T-helper 2 cell (primary cell): ENCODE results near the gene BCL10.

Experiments
- DNase-seq, 5 experiments: peaks; one replicate each; pipeline versions ENCODE4 v3.0.0 to v3.0.0-alpha.2; 2012 to 2022

Gene BCL10

GRCh38 chr1:85297855-85298629 is 21.6 kb upstream of the BCL10 start:
- peak in 3 of 5 experiments; percentile 60 to 94 (median 83) for DNase-seq

DNA sequence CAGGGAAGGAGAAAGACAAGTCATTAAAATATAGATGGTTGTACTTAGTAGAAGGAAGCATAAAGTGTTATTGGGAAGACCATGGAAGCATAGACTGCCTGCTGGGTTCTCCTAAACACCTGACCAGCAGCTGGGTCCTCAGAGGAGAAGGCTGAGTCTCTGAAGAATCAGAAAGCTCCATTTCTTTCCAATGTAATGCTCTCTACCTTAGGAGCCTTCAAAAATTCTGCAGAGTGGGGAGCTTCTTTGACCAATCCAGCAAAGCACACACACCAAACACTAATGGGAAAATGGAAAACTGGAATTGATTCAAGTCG is 21.1 kb upstream of the BCL10 start:
- no peak for DNase-seq

GRCh38 chr1:85296980-85297379 is 20.5 kb upstream of the BCL10 start:
- no peak for DNase-seq

GRCh38 chr1:85295654-85296053 is 19.2 kb upstream of the BCL10 start:
- no peak for DNase-seq

DNA sequence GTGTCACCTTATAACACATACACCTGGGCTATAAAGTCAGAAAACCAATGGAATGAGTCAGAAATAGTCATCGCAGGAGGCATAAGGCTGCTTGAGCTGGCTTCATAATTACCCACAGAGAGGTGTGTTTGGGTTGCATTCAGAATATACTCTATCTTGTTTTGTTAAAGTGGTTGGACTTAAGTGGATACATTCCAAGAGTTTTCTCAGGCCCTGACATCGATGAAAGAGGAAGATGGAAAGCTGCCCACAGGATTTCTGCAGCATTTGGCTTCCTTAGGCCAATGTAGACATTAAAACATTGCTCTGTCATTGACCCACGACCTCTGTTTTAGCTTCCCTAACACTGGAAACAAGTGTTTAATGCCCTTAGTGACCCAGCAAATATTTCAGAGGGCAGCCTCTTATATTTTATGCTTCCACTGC is 18.6 kb upstream of the BCL10 start:
- no peak for DNase-seq

GRCh38 chr1:85290826-85291225 is 14.4 kb upstream of the BCL10 start:
- no peak for DNase-seq

- no peak for DNase-seq
Measured at GRCh38 chr1:85289848-85290335, 13.5 kb upstream of the BCL10 start.

GRCh38 chr1:85289207-85289847 is 12.9 kb upstream of the BCL10 start:
- no peak for DNase-seq

DNA sequence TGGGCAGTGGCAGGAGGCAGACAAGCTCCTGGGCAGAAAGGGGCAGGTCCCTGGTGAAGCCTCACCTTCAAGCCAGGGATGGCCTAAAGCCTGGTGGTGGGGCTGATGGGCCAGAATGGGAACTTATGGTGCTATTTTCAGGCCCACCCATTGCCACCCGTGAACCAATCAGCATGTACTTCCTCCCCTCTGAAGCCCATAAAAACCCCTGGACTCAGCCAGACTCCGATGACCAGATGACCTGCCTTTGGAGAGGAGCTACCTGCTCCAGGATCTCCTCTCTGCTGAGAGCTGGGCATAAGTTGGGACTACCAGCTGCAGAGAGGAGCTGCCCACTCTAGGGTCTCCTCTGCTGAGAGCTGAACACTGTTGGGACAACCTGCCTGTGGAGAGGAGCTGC is 7.8 kb upstream of the BCL10 start:
- no peak for DNase-seq

DNA sequence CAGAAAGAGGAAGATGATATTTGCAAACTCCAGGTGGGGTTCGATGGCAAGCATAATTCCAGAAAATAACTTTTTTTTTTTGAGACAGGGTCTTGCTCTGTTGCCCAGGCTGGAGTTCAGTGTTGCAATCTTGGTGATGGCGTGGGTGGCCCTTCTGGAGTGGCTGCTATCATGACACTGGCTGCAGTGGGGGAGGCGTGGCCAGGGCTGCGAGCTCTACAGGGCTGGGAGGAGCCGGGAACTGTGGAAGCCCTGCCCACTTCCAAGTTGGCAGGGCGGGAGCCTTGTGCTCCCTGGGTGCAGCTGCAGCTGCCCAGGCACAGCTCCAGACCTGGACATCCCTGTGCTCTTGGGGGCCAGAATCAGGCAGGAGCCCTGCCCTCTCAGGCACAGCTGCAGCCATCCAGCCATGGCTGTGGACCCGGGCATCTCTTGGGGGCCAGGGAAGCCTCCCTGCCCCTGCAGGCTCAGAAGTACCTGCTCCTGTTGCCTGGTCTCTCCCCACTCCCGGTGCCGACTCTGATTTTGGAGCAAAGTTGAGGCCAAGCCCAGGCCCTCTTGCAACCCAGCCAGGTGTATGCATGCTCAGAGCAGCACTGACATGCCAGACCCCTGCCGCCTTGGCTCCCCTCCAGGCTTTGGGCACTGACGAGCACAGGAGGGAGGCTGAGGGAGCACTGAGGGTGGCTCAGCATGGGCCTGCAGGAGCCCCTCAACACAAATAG is 7.2 kb upstream of the BCL10 start:
- no peak for DNase-seq

- no peak for DNase-seq
Measured at GRCh38 chr1:85282424-85282823, 6.0 kb upstream of the BCL10 start.

GRCh38 chr1:85280636-85281035 is 4.2 kb upstream of the BCL10 start:
- DNase-seq = no peak

- DNase-seq = no peak
Measured at GRCh38 chr1:85279458-85280080, 3.1 kb upstream of the BCL10 start.

DNA sequence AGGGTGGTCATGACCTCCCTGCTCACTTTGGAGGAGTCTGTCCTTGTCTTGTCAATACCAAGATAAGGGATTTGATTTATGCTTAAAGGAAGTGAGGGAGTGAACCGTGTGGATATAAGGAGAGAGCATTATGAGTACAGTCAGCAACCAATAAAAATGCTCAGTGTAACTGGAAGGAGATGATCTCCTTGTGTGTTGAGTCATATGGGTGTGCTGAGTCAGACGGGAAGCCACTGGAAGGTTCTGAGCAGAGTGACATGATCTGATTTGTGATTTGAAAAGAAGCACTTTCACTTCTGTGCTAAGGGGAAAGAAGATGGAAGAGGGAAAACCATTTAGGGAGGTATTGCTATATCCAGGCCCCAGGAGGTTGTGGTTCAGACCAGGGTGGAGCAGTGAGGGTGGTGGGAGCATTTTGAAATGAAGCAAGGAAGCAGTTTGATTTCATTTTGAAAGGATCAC is 2.5 kb upstream of the BCL10 start:
- peak in 2 of 5 experiments; percentile 41 to 91 for DNase-seq

- DNase-seq = no peak
Measured at GRCh38 chr1:85277802-85278201, 1.4 kb upstream of the BCL10 start.

- no peak for DNase-seq
Measured at GRCh38 chr1:85276978-85277639, 677 bp upstream of the BCL10 start.

DNA sequence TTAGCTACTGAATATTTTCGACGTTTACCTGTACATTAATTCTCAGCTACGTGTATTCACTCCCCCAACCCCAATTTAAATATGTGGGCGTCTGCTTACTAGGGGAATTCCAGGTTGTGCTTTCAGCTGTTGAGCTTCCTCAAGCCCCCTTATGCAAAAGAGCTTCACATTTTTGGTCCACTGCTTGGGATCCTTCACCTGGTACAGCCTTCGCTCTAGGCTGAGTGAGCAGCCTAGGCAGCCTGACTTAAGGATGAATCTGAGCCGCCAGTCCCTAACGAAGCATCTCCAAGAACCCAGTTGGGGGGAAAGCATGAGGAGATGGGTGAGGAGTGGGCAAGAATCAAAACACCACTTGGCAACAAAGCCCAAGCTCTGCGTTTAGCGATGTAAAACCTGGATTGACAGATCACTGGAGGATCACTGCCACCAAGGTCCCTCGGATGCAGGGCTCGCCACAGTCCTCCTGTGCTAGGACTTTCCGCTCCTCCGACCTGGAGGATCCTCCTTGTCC is 674 bp downstream of the BCL10 start:
- peak in 2 of 5 experiments; percentile 18 to 51 for DNase-seq

DNA sequence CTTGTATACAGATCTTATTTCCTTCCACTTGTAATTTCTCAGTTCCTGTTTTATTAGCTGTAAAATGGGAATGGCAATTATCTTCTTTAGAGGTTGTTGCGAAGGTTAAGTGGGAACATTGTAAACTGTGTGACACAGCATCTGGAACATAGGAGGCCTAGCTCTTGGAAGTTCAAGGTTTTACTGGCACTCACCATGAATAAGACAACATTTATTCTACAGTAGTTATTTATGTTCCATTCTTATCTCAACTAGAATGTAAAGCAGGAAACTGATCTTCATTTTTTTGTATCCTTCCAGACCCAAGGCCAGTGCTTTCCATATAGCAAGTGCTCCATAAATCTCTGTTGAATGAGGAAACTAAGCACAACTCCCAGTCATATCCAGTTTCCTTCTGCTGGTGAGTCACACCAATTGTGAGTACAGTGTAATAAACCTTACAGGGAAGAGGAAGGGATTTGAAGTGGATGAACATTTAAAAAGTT is 1.4 kb downstream of the BCL10 start:
- no peak for DNase-seq

GRCh38 chr1:85273397-85273796 is 3.0 kb downstream of the BCL10 start:
- no peak for DNase-seq

DNA sequence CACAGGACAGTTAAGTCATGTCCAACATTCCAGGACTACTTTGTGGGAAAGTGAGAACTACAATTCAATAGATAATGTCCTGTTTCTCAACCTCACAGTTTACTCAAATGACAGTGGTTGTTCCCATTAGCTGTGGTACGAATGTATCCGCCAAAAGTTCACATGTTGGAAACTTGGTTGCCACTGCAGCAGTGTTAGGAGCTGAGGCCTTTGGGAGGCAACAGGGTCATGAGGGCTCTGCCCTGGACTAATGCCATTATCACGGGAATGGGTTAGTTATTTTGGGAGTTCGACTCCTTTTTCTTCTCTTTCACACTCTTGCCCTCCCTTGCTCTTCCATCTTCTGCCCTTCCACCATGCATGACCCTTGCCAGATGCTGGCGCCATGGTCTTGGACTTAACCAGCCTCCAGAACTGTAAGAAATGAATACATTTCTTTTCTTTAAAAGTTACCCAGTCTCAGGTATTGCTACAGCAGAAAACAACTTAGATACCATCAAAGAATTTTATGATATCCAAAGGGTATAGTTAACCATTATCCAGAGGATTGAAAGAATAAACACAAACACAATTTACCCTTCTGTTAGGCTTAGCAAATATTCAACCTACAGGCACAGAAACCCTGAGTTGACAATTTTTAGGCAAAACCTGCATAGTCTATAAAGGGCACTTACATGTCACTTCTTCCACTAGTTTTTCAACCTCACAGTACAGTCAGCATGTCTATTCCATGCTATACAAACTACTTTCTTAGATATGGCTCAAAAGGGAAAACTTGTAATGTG is 7.4 kb downstream of the BCL10 start:
- no peak for DNase-seq

DNA sequence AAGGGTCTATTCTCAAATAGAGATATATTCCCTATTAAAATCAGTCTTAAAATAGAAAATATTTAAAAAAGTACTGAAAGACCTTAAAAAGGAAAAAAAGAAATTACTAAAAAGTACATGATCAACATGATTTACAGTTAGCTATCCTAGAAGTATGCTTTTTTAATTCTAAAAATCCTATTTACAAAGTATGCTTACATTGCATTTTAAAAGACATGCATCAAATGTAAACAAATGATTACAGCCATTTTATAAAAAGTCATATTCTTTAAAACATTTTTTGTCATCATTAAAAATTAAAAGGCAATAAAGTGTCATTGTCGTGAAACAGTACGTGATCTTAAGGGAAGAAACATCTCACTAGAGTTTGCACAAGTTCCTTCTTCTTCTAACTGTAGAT is 9.1 kb downstream of the BCL10 start:
- no peak for DNase-seq
